CD4-positive, alpha-beta memory T cell (primary cell): ENCODE data around the gene RIMBP2. TPM values are rescaled to one million over a fixed set of nuclear protein-coding genes. Genes with fewer than 3 reads are reported as not detected.
"Not testable (repeated sequence)": the region's sequence is repeated elsewhere in the genome, so short reads cannot be mapped to it uniquely, and the experiment has no call there.

Experiments used
- CTCF ChIA-PET: fragments of 350-600 bp; sonication (Branson Sonifier 250); formaldehyde crosslinking; loops from one replicate; lab custom pipeline; 2021; ENCODE audit warnings: inconsistent platforms; ENCODE audit not compliant: partially characterized antibody; lab: Charles Lee
- POLR2A ChIA-PET: fragments of 350-600 bp; sonication (Branson Sonifier 250); formaldehyde crosslinking; loops from one replicate; lab custom pipeline; 2021; ENCODE audit not compliant: partially characterized antibody; lab: Charles Lee
- DNase-seq, 5 donors: peaks; one replicate each; pipeline versions ENCODE4 v3.0.0 to v3.0.0-alpha.2; 2020 to 2022; ENCODE audit warnings: mixed read lengths in 1 of 5
- H3K27ac ChIP-seq: one replicate; pipeline ENCODE4 v1.7.0; 2013; ENCODE audit warnings: low read depth, low read length
- H3K27me3 ChIP-seq: 2 replicates; pipeline ENCODE4 v1.7.0; 2013; ENCODE audit warnings: mild to moderate bottlenecking, low read length, moderate library complexity; ENCODE audit not compliant: insufficient read depth
- H3K36me3 ChIP-seq: 2 replicates; pipeline ENCODE4 v1.7.0; 2013; ENCODE audit warnings: mild to moderate bottlenecking, low read length, moderate library complexity; ENCODE audit not compliant: insufficient read depth
- H3K4me1 ChIP-seq: 2 replicates; pipeline ENCODE4 v1.7.0; 2013; ENCODE audit warnings: mild to moderate bottlenecking, low read length, moderate library complexity; ENCODE audit not compliant: insufficient read depth
- H3K4me3 ChIP-seq, 2 donors: one replicate each; pipeline ENCODE4 v1.7.0; 2013; ENCODE audit warnings: low read length in 2 of 2, mild to moderate bottlenecking in 1 of 2
- H3K9me3 ChIP-seq, 2 donors: one replicate each; pipeline ENCODE4 v1.7.0; 2013; ENCODE audit warnings: low read length in 2 of 2, control low read depth in 1 of 2; ENCODE audit not compliant: control insufficient read depth in 1 of 2
- H3K27ac Mint-ChIP-seq, 7 donors: one replicate each; pipeline ENCODE4 v1.8.0; 2020 to 2021; ENCODE audit warnings: mixed read lengths in 7 of 7, mild to moderate bottlenecking in 6 of 7, inconsistent platforms in 3 of 7, moderate library complexity in 3 of 7
- H3K27me3 Mint-ChIP-seq, 2 donors: one replicate each; pipeline ENCODE4 v1.8.0; 2020 to 2021; ENCODE audit warnings: mixed read lengths in 2 of 2
- H3K36me3 Mint-ChIP-seq, 2 donors: one replicate each; pipeline ENCODE4 v1.8.0; 2020 to 2021; ENCODE audit warnings: mixed read lengths in 2 of 2, inconsistent platforms in 1 of 2, mild to moderate bottlenecking in 1 of 2
- H3K4me1 Mint-ChIP-seq, 4 donors: one replicate each; pipeline ENCODE4 v1.8.0; 2020 to 2021; ENCODE audit warnings: mixed read lengths in 4 of 4, mild to moderate bottlenecking in 1 of 4
- H3K4me3 Mint-ChIP-seq, 8 donors: one replicate each; pipeline ENCODE4 v1.8.0; 2020 to 2021; ENCODE audit warnings: mixed read lengths in 8 of 8, mild to moderate bottlenecking in 7 of 8, moderate library complexity in 6 of 8, inconsistent platforms in 3 of 8
- H3K9me3 Mint-ChIP-seq, 8 donors: one replicate each; pipeline ENCODE4 v1.8.0; 2020 to 2021; ENCODE audit warnings: mixed read lengths in 8 of 8, mild to moderate bottlenecking in 5 of 8, inconsistent platforms in 3 of 8, moderate library complexity in 1 of 8
- intact Hi-C: fragments of 100-400 bp; cut with micrococcal nuclease; formaldehyde crosslinking; loops from one replicate; pipeline ENCODE4 v1.15.1; 2023
- polyA plus RNA-seq, 2 donors: library from polyadenylated mRNA; unstranded; fragments of 300-500 nt; fragmentation: Illumina TruSeq; gene quantifications; one replicate each; pipeline ENCODE4 v1.2.3, GENCODE V29; 2021
- total RNA-seq, 2 experiments: library from RNA; stranded (reverse); gene quantifications; one replicate each; pipeline ENCODE4 v1.2.3, GENCODE V29; 2021

Gene RIMBP2
- total and polyA plus RNA-seq, 4 experiments from 2014 or later, result 0.20 TPM; not detected in 3

DNA sequence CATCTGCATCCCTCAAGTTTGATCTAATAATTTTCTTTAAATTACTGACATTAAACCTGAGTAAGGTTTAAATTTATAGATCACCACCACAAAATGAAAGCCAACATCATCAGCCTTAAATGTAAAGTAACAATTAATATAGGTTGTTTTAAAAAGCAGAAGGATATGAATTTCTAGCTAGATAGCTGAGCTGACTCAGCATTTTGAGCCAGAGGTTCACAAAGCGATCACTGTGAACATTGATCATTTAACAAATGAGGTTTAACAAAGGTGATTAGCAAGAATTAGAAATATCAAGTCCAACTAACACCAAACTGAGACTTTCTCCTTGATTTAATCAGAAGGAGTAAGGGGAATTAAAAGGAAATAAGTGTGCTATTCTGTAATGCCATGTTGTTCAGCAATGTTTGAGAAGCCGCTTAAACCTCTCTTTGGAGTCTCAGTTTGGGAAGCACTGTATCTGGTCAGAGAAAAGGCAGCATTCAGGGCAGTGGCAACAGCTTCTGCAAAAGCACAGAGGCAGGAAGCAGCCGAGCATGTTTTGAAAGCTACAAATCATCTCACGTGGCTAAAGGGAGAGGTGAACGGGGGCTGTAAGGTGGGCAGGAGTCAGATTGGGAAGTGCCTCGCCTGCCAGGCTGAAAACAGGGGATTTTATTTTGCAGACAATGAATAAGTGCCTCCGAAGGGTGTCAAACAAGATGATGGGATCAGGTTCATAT lies 19.6 kb downstream of the RIMBP2 start:
- intact Hi-C loops, result no loop called here
- Mint-ChIP-seq H3K36me3 (no peaks in the 10 kb centered on the region), H3K4me1 (no peaks in the 10 kb centered on the region), H3K27ac (no peak overlapping the region), H3K4me3 (no peak overlapping the region), H3K9me3 (peaks cover 0 to 6% (median 0%) of the 10 kb centered on the region in 8 donors), H3K27me3 (peaks cover 9 to 14% of the 10 kb centered on the region in 2 donors)
- DNase-seq, result no peak
- Histone ChIP-seq H3K4me1 (no peaks in the 10 kb centered on the region), H3K27ac (no peak overlapping the region), H3K4me3 (no peak overlapping the region), H3K36me3 (no peaks in the 10 kb centered on the region), H3K9me3 (no peaks in the 10 kb centered on the region), H3K27me3 (no peaks in the 10 kb centered on the region)
- ChIA-PET POLR2A (no interaction called here), CTCF (no interaction called here)

GRCh38 chr12:130695061-130695460 lies 21.0 kb downstream of the RIMBP2 start:
- Mint-ChIP-seq H3K27me3 (peaks cover 7 to 14% of the 10 kb centered on the region in 2 donors), H3K4me1 (no peaks in the 10 kb centered on the region), H3K27ac (no peak overlapping the region), H3K4me3 (no peak overlapping the region), H3K9me3 (peaks cover 0 to 4% (median 0%) of the 10 kb centered on the region in 8 donors), H3K36me3 (no peaks in the 10 kb centered on the region)
- no peaks in the 10 kb centered on the region for H3K27me3 ChIP-seq
- POLR2A ChIA-PET, result no interaction called here
- no peak overlapping the region for H3K27ac ChIP-seq
- H3K4me1 ChIP-seq, result no peaks in the 10 kb centered on the region
- no peak overlapping the region for H3K4me3 ChIP-seq
- CTCF ChIA-PET, result no interaction called here
- H3K36me3 ChIP-seq, result no peaks in the 10 kb centered on the region
- intact Hi-C loops, result no loop called here
- H3K9me3 ChIP-seq, result no peaks in the 10 kb centered on the region
- DNase-seq, result no peak

DNA sequence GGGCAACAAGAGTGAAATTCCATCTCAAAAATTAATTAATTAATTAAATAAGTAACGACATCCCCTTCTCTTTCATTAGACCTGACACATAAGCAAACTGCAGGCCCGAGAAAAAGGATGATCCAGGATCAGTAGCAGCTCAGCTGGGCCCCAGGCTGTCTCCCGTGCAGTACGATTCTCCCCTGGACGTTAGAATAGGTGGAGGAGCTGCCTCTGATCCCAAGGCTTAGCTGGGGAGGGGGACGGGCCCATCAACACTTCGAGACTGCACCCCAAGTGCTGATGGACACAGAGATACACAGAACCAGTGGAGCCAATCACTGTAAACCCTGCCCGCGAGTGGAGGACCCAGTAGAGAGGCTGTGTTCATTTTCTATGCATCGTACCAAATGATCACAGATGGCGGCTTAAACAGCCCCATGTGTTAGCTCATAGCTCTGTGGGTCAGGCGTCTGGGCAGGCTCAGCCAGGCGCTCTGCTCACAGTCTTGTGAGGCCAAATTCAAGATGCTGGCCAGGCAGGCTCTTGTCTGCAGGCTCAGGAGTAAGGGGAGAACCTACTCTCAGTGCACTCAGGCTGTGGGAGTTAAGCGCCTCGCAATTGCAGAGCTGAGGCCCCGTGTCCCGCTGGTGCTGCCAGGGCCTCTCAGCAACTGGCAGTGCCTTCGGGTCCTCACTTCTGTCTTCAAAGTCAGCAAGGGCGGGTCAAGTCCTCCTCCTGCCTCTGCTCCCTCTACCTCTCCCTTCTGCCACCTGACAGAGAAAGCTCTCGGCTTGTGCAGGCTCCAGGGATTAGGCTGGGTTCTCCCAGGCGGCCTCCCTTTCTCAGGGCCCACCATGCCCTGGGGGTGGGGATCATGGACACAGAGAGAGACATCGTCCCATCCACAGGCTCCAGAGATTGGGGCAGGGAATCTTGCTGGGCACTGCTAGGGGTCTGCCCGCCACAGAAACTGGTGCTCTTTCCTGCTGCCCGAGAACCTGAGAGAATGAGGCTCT lies 26.4 kb downstream of the RIMBP2 start:
- Mint-ChIP-seq H3K4me3 (no peak overlapping the region), H3K4me1 (no peaks in the 10 kb centered on the region), H3K36me3 (no peaks in the 10 kb centered on the region), H3K9me3 (peaks cover 0 to 2% (median 0%) of the 10 kb centered on the region in 8 donors), H3K27me3 (peaks cover 6 to 12% of the 10 kb centered on the region in 2 donors), H3K27ac (no peak overlapping the region)
- CTCF ChIA-PET, result no interaction called here
- POLR2A ChIA-PET, result no interaction called here
- no peak overlapping the region for H3K4me3 ChIP-seq
- H3K4me1 ChIP-seq, result no peaks in the 10 kb centered on the region
- H3K27me3 ChIP-seq, result no peaks in the 10 kb centered on the region
- H3K36me3 ChIP-seq, result no peaks in the 10 kb centered on the region
- H3K27ac ChIP-seq, result no peak overlapping the region
- H3K9me3 ChIP-seq, result no peaks in the 10 kb centered on the region
- DNase-seq, result no peak
- intact Hi-C loops, result no loop called here

DNA sequence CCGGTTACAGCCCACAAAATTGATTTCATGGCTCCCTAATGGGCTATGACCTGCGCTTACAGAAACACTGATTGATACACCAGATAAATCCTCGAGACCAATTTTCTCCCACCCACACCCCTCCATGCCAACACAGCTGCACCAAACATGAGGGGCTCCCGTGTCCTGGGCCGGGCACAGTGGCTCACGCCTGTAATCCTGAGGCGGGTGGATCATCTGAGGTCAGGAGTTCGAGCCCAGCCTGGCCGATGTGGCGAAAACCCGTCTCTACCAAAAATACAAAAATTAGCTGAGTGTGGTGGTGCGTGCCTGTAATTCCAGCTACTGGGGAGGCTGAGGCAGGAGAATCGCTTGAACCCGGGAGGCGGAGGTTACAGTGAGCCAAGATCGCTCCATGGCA lies 27.1 kb downstream of the RIMBP2 start:
- H3K27me3 Mint-ChIP-seq, result peaks cover 6 to 12% of the 10 kb centered on the region in 2 donors
- not testable (repeated sequence) for H3K27ac Mint-ChIP-seq

GRCh38 chr12:130687796-130688778 lies 28.0 kb downstream of the RIMBP2 start:
- intact Hi-C loops, result no loop called here
- Mint-ChIP-seq H3K27ac (no peak overlapping the region), H3K27me3 (peaks cover 6 to 7% of the 10 kb centered on the region in 2 donors), H3K4me3 (no peak overlapping the region), H3K36me3 (no peaks in the 10 kb centered on the region), H3K9me3 (peaks cover 0 to 2% (median 0%) of the 10 kb centered on the region in 8 donors), H3K4me1 (no peaks in the 10 kb centered on the region)
- Histone ChIP-seq H3K4me1 (no peaks in the 10 kb centered on the region), H3K36me3 (no peaks in the 10 kb centered on the region), H3K27me3 (no peaks in the 10 kb centered on the region), H3K9me3 (no peaks in the 10 kb centered on the region), H3K4me3 (no peak overlapping the region), H3K27ac (no peak overlapping the region)
- CTCF ChIA-PET, result no interaction called here
- no peak for DNase-seq
- POLR2A ChIA-PET, result no interaction called here

More for the DNA sequence above, 27.1 kb downstream of the RIMBP2 start:
- H3K36me3 Mint-ChIP-seq, CTCF ChIA-PET, H3K9me3 ChIP-seq, H3K4me1 Mint-ChIP-seq, H3K27me3 ChIP-seq, intact Hi-C loops, H3K9me3 Mint-ChIP-seq, H3K4me3 ChIP-seq, POLR2A ChIA-PET, DNase-seq, H3K4me1 ChIP-seq, H3K27ac ChIP-seq, H3K36me3 ChIP-seq, H3K4me3 Mint-ChIP-seq: not testable (repeated sequence)

- no peaks in the 10 kb centered on the region for H3K27me3 ChIP-seq
- H3K4me3 Mint-ChIP-seq, result no peak overlapping the region
- H3K4me1 ChIP-seq, result no peaks in the 10 kb centered on the region
- H3K27ac ChIP-seq, result no peak overlapping the region
- ChIA-PET POLR2A (no interaction called here), CTCF (no interaction called here)
- no peaks in the 10 kb centered on the region for H3K9me3 ChIP-seq
- intact Hi-C loops, result no loop called here
- peaks cover 0 to 2% (median 0%) of the 10 kb centered on the region in 8 donors for H3K9me3 Mint-ChIP-seq
- H3K4me1 Mint-ChIP-seq, result no peaks in the 10 kb centered on the region
- peaks cover 4 to 6% of the 10 kb centered on the region in 2 donors for H3K27me3 Mint-ChIP-seq
- no peaks in the 10 kb centered on the region for H3K36me3 ChIP-seq
- DNase-seq, result no peak
- no peaks in the 10 kb centered on the region for H3K36me3 Mint-ChIP-seq
- H3K27ac Mint-ChIP-seq, result no peak overlapping the region
- no peak overlapping the region for H3K4me3 ChIP-seq
Observed at GRCh38 chr12:130687190-130687589, 28.9 kb downstream of the RIMBP2 start.
